Activated CD8-positive, alpha-beta memory T cell treated with anti-CD3 and anti-CD28 coated beads for 1 hour (primary cell): ENCODE data around the gene APOBEC3A.
"Not testable (repeated sequence)": the region's sequence is repeated elsewhere in the genome, so short reads cannot be mapped to it uniquely, and the experiment has no call there.

Experiments
- DNase-seq, 2 donors: peaks; one replicate each; pipeline ENCODE4 v3.0.0-alpha.2; 2020; ENCODE audit warnings: low read depth in 1 of 2; ENCODE audit errors: extremely low read depth in 1 of 2

Gene APOBEC3A

GRCh38 chr22:38942702-38943101 is 14.7 kb upstream of the APOBEC3A start:
- DNase-seq, result no peak

- no peak for DNase-seq
These were observed 14.2 kb upstream of the APOBEC3A start for GRCh38 chr22:38943201-38943600.

GRCh38 chr22:38943882-38944281 is 13.5 kb upstream of the APOBEC3A start:
- DNase-seq, result no peak

- DNase-seq, result no peak
These were observed 12.8 kb upstream of the APOBEC3A start for GRCh38 chr22:38944653-38945052.

GRCh38 chr22:38945706-38946338 is 11.6 kb upstream of the APOBEC3A start:
- DNase-seq, result not testable (repeated sequence)

GRCh38 chr22:38946771-38947170 is 10.6 kb upstream of the APOBEC3A start:
- no peak for DNase-seq

GRCh38 chr22:38947321-38948140 is 9.9 kb upstream of the APOBEC3A start:
- DNase-seq, result no peak

GRCh38 chr22:38948181-38948940 is 9.0 kb upstream of the APOBEC3A start:
- DNase-seq, result no peak

GRCh38 chr22:38949889-38950405 is 7.5 kb upstream of the APOBEC3A start:
- DNase-seq, result no peak

- no peak for DNase-seq
These were observed 6.7 kb upstream of the APOBEC3A start for GRCh38 chr22:38950527-38951295.

- no peak for DNase-seq
These were observed 5.7 kb upstream of the APOBEC3A start for GRCh38 chr22:38951734-38952133.

GRCh38 chr22:38952281-38952993 is 5.0 kb upstream of the APOBEC3A start:
- DNase-seq, result no peak

GRCh38 chr22:38953091-38953490 is 4.3 kb upstream of the APOBEC3A start:
- DNase-seq, result no peak

- DNase-seq, result no peak
These were observed 3.6 kb upstream of the APOBEC3A start for GRCh38 chr22:38953577-38954413.

GRCh38 chr22:38954414-38955043 is 2.9 kb upstream of the APOBEC3A start:
- DNase-seq, result no peak

GRCh38 chr22:38955250-38955905 is 2.0 kb upstream of the APOBEC3A start:
- DNase-seq, result no peak

GRCh38 chr22:38955926-38956325 is 1.5 kb upstream of the APOBEC3A start:
- no peak for DNase-seq

- DNase-seq, result no peak
These were observed 858 bp upstream of the APOBEC3A start for GRCh38 chr22:38956551-38956950.
